ENCODE measurements around the gene EGLN3.
A peak's percentile ranks its signal among the peaks of the same experiment; 100 is the strongest.
"Not testable (repeated sequence)": the region's sequence is repeated elsewhere in the genome, so short reads cannot be mapped to it uniquely, and the experiment has no call there.

Gene EGLN3

DNA sequence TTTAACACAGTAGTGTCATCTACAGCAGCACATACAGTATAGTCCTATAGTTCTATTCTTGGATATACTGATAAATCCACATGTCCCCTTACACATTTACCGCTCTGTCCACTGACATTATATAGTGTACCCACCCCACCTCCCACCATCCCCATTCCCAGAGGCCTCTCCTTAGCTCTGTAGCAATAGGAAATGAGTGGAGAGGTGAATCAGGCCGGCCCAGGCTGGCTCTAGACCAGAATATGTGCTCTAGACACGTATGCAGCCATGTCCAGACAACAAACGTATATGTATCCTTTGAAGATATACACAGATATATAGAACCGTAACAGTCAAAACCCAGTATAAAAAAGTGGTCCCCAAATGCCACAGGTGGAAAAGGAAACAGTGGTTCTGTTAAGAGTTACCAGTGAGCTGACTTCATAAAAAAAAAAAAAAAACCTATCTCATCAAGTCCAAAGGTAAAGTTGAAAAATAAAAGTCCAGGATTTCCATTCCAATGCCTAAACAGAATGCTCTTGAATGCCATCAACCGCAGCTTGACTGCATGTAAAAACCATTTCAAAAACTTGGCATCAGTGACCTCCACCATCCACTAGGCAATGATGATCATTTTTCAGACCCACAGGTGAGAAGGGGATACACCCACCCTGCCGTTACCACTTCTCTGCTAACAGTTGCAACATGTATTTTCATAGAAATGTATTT is 16.7 kb downstream of the EGLN3 start:
- DNase-seq = no peak

DNA sequence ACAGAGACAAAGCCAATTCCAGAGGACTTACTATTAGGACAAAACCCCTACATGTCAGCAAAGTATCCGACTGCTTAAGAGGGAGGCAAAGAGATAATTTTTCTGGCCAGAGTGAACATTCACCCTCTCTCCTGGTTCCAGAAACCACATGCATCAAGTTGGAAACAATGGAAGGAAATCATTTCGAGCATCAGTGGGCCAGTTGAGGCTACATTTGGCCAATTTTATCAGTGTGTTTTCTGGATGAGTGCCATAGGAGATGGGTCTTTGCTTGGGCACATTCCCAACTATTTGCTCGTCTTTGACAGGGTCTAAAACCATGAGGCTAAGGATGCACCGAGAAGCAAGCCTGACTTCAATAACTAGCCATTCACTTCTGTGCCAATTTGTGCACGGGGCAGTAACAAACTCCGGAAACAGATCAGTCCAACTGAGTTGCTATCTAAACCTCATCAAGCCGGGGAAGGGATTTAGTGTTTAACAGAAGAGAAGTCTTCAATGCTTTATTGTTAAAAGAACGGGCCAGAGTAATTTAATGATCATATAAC is 17.4 kb downstream of the EGLN3 start:
- DNase-seq = no peak

DNA sequence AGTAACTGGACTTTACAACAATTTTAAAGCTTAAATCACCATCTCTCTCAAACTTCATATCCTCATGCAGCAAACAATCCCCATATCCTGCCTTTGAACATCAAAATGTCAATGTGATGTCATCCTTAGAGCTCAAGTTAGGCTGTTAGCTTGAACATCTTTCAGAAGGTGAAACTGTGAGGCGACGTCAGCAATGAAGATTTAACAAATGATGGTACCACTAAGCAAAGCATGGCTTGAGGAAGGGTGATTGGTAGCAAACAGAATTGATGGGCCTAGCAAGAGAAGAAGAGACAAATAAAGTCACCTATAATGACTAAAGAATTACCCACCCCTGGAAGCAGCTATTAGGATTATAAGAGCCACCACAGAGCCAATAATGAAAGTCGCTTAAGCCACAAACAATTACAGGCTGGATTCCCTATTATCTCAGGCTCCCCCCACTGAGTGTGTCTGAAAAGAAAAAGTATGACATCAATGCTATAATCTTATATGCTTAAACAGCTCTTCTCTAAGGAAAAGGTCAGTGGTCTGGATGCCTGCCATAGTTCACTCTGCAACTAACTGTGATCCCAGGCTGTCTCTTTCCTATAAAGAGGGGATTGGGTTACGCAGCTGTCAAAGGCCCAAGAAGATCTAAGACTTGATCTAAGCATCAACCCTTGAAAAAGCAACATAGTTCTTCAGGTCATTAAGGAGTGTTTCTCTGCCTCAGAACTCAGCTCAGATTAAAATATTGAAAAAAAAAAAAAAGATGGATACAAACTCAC is 18.1 kb downstream of the EGLN3 start:
- DNase-seq = peak; percentile 68

DNA sequence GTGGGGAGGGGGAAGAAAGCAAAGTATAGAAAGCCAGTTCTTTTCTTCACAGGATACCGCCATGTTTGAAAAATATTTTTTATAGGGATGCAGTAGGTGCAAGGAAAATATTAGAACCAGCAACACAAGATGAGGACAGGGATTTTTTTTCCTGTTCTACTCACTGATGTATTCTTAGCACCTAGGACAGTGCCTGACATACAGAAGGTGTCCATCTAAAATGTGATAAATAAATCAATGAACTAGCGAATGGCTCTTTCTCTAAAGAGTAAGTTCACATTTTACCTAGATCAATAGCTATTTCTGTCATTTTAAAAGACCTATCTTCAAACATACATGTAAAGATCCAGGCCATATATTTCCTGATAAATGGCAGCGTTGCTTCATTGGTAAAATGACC is 18.8 kb downstream of the EGLN3 start:
- no peak for DNase-seq

DNA sequence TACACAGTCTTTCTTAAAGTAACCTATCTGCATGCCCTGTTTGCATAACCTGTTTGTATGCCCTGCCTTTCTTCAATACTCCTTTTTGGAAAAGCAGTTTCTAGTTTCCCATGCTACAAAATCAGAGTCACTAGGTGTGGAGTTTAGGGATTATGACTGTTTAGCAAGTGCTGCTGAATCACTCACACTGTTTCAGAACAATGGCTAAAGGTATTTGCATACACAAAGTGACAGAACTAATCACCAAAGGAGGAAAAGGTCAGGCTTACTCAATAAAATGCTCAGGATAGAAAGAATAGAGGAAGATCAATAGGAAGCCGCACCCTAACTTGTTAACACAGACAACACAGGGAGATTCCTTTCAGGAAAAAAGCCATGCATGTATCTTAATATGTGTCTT is 19.4 kb downstream of the EGLN3 start:
- DNase-seq = no peak

DNA sequence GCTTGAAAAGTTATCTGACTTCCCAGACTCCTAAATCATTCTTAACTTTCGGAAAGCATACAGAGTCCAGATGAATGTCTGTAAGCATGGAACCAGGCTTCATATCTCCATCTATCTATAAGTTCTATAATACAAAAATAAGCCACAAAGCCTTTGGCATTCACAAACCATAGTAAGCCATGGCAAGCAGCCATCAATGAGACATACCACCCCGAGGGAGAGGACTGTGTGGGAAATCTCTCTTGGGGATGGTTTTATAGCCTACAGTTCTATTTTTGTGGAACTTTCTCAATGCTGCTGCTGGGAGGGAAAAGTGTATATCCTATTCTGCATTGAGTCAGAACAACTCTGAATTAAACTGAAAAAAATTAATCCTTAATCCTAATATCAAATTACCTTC is 20.4 kb downstream of the EGLN3 start:
- DNase-seq = no peak

DNA sequence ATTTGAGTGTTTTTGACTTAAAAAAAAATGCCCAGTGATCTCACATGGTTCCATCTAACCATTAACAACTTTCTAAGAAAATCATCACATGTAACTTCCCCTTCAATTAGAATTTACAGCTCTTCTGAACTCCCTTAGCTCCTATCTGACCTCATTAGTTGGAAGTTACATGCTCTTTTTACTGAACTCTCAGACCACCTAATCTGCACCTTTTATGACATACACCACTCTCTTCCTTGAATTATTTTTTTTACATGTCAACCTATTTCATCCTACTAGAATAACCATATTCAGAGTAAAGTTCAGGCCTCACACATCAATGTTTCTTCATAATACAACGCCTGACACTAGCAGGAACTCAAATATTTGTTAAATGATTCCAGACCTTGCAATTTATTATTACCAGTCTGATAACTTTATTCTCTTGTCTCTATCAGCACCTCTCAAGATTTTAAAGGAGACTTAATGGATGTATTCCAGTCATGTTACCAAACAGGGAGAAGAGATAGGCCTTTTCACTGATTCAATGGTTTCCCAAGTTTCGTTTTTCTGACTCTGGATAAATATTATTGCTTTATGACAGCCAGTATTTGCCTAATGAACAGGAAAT is 21.0 kb downstream of the EGLN3 start:
- no peak for DNase-seq

DNA sequence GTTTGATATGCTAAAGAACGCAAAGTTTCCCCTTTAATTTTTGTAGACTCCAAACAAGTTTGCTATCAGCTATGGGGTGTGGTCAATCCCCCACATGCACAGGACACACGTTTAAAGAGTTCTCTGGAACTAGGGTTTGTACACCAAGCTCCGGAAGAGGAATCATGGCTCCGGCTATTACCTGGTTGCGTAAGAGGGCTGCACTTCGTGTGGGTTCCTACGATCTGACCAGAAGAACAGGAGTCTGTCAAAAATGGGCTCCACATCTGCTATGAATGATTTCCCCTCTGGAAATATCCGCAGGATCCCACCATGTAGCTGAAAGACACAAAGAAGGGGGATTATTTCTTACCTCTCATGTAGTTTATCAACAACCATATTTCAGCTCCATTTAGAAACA is 22.0 kb downstream of the EGLN3 start:
- no peak for DNase-seq

DNA sequence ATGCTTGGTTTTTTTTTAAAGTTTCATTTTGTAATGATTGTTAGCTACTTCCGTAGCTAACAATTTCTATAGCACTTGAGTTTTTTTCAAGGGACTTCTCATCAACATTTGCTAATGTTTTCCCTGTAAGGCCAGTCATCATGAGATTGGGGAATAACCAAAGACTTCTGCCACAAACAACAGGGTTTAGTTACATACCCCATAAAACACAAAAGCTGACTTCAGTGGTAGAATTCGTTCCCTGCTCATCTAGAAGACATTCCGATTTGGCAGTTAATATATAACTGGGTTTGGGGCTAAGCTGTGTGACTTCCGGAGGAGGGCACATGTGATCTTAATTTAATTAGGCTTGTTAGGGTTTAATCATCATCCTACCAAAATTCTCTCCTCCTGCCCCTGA is 22.9 kb downstream of the EGLN3 start:
- DNase-seq = no peak

DNA sequence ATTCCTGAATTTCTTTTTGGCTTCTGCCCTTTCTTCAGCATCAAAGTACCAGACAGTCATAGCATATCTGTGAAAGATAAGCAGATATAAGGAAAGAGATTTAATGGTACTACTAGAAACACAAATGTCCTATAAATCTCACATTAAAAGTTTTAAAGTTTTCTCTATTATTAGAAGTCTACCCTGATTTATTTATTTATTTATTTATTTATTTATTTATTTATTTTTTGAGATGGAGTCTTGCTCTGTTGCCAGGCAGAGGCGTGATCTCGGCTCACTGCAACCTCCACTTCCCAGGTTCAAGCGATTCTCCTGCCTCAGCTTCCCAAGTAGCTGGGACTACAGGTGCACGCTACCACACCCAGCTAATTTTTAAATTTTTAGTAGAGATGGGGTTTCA is 23.9 kb downstream of the EGLN3 start:
- not testable (repeated sequence) for DNase-seq

DNA sequence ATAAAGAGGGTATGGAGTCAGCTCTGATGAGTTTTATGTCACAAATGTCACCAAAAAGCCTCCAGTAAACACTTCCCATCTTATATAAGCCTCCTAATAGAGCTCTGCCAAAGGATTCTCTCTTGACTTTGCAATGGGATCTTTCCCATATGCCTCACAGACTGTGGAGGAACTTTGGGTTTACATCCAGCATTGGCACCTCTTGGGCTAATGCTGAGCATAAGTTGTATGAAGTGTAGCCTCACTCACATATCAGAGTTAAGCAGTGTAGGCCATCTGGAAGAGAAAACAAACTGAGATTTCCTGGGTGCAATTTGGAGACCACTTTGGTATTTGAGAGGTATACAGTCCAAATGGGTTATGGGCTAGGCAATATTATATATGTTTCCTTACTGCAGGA is 24.9 kb downstream of the EGLN3 start:
- DNase-seq = no peak

DNA sequence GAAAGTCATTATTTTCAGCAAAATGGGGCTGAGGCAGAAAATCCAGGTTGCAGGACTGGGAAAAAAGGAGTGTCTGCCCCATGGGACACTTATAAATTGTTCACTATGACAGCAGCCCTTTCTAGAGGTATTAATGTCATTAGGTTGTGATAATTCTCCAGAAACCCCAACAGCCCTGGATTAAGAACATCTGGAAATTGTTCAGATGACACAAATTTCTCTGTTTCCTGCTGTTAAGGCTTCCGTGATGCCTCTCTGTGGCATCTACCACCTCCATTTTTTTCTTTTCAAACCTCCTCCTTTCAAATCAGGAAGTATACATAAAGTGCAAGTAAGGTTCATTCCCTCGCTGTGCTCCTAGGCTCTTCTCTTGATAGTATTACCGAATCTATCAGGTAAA is 25.6 kb downstream of the EGLN3 start:
- DNase-seq = no peak

DNA sequence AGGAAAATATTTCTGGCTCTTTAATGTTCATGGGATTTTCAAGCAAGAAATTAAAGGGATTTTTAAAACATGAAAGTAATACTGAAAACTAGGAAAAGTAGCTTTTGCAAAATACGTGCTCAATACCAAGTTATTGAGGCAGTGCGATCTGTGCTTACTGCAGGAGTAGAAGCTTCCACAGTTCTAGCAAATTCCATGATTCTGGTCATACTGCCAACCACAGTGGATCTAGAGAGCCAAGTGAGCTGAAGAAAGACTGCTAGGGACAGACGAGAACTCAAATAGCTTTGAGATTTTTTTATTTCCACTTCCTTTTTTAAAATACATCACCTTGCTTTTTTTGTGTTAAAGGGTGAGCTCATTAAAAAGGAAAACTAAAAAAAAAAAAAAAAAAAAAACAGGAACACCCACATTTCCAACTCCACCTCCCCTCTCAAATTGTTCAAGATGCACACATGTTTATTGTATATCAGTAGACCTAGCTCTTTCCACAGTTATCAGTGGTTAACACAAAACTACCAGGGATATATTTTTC is 26.2 kb downstream of the EGLN3 start:
- DNase-seq = no peak

DNA sequence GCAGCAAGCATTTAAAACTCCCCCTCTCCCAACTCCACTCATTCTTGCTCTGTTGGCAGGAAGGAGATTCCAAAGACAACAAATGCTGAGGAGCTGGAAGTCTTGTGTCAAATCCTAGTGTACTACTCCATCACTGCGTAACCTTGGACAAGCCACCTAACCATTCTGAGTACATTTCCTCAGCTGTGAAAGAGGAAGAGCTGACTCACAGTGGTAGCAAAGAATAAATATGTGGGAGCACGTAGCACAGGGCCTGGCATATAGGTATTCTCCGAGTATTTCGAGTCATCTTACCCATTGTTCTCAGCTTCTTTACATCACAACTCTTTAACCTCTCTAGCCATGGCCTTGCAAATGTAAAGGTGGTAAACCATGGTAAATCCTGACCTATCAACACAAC is 28.7 kb downstream of the EGLN3 start:
- no peak for DNase-seq

DNA sequence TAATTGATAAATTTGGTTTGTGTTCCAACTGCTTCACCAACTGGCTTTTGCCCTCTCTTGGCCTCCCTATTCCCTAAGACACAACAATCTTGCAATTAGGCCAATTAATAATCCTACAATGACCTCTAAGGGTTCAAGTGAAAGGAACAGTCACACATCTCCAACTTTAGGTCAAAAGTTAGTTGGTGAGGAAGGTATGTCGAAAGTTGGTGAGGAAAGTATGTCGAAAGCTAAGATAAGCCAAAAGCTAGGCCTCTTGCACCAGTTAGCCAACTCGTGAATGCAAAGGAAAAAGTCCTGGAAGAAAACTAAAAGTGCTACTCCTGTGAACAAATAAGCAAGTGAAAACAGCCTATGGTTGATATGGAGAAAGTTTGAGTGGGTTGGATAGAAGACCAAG is 32.6 kb downstream of the EGLN3 start:
- no peak for DNase-seq

DNA sequence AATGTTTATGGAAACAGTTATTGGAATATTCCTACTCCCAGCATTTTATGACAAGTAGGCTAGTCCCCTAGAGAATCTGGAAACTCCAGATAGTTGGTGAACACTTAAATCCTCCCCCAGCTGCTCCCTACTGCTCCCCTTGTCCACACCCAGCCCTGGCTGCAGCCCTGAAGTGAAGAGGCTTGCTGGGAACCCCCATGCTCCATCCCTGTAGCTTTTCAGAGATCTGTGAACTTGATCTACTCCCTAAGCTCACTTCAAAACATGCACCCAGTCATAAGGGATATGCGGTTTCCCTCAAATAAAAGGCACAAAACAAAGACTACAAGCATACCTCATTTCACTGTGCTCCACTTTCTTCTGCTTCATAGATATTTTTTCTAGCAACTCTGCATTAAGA is 33.2 kb downstream of the EGLN3 start:
- no peak for DNase-seq

DNA sequence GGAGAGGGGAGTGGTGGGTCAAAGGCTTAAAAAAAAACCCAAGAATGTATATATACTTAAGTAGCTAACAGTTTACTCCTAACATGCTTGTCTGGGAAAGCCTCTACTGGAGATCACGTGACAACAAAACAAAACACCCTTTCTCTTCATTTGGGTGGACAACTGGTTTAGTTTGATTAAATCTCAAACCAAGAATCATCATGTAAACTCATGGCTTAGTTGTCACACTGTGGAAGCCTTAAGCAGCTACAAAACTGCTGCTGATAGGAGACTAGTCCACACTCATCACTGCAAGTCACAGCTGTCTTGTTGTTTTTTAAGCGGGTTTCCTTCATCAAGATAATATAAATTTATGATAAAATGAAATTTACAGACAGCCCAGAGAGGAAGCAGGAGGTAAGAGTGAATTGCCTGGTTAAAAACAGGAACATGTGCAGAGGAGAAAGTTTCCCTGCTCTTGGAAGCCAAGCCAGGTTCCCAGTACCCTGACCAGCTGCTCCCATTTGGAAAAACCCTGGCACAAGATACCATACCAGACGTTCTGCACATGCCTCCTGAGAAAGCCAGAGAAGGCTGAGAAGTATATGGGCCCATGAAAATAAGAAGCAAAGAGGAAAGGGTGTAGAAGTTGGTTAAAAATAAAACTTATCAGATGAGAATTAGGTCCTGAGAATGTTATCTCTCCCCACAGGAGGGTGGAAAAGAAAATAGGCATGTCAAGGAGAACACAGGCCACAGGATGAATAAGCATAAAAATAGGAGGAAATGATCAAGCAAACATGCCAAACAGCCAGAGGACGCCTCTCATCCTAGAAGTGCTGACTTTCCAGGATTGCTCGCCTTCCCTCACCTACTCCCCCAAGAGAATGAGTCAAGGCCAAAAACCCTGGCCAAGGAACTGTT is 34.0 kb downstream of the EGLN3 start:
- DNase-seq = no peak

DNA sequence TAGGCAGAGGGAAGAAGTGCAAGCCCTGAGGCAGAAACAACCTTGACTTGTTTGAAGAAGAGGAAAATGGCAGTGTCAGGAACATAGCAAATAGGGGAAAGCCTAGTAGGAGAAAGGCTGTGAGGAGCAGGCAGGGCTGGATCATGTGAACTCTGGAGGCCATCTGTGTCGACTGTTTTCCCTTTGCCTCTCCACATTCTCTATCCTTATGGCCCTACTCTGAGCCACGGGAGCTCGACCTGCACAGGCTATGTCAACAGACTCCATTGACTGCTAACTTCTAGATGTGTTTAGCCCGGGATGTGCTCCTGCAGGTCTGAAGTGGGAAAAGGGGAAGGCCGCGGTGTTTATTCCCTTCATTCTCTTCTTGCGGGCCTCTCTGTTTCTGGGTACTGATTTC is 35.2 kb downstream of the EGLN3 start:
- no peak for DNase-seq

DNA sequence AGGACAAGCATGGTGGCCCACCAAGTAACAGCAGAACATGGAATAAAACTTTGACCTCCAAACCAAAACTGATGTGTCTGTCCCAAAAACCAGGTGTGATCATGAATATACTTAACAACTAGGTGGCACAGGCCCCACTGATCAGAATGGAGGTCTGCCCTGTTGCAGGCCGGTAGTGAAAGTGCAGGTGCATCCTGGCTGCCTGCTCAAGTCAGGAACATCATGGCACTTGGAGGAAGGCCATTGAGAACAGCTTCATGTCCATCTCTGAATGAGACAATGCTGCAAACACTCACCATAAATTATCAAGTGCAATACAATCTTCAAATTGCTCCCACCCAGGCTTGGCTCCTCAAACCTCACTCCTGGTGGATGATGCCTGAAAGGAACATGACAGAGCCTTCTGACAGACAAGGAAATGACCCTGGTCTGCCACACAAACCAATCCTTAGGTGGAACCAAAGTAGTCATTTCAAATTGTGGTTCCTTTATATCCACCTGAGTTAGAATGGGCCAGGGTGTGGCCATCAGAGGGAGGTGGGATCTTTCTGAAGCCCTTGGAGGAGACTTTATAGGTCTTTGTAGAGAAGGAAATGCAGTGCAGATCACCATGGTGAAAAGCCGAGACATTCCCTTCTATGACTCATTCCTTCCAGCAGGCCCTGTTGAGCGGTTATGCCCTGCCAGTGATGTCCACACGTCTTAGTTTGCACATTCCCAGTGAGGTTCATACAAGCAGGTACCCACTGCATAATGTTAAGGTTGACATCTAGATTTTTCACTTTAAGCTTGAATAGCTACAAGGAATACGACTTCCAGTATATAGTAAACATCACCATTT is 36.0 kb downstream of the EGLN3 start:
- no peak for DNase-seq

DNA sequence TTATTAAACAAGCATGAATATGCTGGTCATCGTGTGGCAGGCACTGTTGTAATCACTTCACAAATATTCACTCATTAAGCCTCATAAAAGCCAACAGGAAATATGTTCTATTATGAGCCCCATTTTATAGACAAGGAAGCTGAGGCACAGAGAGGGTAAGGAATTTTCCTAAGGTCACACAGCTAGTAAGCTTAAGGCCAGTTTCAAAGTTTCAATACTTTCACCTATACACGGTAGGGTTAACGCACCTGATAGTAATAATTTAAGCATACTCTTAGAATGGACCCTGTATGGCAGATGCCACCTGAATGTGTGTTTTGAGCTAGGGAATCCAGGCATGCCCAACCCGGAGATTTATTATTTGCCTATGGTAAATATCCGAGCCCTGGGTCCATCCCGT is 39.8 kb downstream of the EGLN3 start:
- DNase-seq = no peak

DNA sequence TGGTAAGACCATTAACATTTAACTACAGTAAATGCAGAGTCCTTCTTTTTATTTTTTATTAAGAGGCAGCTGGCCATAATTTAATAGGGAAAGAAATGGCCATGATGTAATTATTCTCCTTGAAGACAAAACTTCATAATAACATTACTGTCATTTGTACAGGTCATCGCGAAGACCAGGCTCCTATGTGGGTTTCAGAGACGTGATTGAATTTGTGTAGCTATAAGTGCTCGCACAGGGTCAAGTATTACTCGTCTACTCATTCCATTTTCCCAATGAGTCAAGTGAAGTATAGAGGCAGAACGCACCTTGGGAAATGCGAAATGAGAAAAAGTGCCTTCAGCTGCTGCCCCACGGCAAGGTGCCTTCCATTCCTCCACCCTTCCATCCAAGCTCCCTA is 40.4 kb downstream of the EGLN3 start:
- DNase-seq = no peak
